GM18526 (cell line): Measurements from ENCODE around the gene WWC2.

Experiments
- POLR2A ChIP-seq: IDR thresholded peaks from 3 replicates; pipeline ENCODE4 v1.6.1; 2011; ENCODE audit not compliant: insufficient read length; ENCODE audit errors: extremely low read depth

Gene WWC2

GRCh38 chr4:183173580-183174526, 74.8 kb downstream of the WWC2 start:
- TF ChIP-seq POLR2A: no peak

- no peak for TF ChIP-seq POLR2A
Observed at GRCh38 chr4:183175631-183176232, 76.7 kb downstream of the WWC2 start.

GRCh38 chr4:183177001-183177400, 77.9 kb downstream of the WWC2 start:
- no peak for TF ChIP-seq POLR2A

GRCh38 chr4:183178201-183178600, 79.1 kb downstream of the WWC2 start:
- no peak for TF ChIP-seq POLR2A

- TF ChIP-seq POLR2A: no peak
Observed at GRCh38 chr4:183180096-183180495, 81.0 kb downstream of the WWC2 start.

GRCh38 chr4:183180621-183181020, 81.6 kb downstream of the WWC2 start:
- no peak for TF ChIP-seq POLR2A

- no peak for TF ChIP-seq POLR2A
Observed at GRCh38 chr4:183181081-183181480, 82.0 kb downstream of the WWC2 start.

GRCh38 chr4:183182873-183183725, 84.0 kb downstream of the WWC2 start:
- TF ChIP-seq POLR2A: no peak

- no peak for TF ChIP-seq POLR2A
Observed at GRCh38 chr4:183183906-183184535, 85.0 kb downstream of the WWC2 start.

- TF ChIP-seq POLR2A: no peak
Observed at GRCh38 chr4:183185018-183185417, 86.0 kb downstream of the WWC2 start.

GRCh38 chr4:183185559-183185958, 86.5 kb downstream of the WWC2 start:
- no peak for TF ChIP-seq POLR2A

- TF ChIP-seq POLR2A: no peak
Observed at GRCh38 chr4:183186813-183187212, 87.8 kb downstream of the WWC2 start.

GRCh38 chr4:183190900-183191527, 92.0 kb downstream of the WWC2 start:
- no peak for TF ChIP-seq POLR2A

- no peak for TF ChIP-seq POLR2A
Observed at GRCh38 chr4:183191630-183192029, 92.6 kb downstream of the WWC2 start.

GRCh38 chr4:183192571-183192970, 93.5 kb downstream of the WWC2 start:
- TF ChIP-seq POLR2A: no peak
